Choroid plexus epithelial cell (primary cell): Measurements from ENCODE around the gene PIGQ.

ENCODE experiments used
- DNase-seq: peaks from one replicate; pipeline ENCODE4 v3.0.0-alpha.2; 2010; ENCODE audit warnings: low read depth
- H3K4me3 ChIP-seq: 2 replicates; pipeline ENCODE4 v1.5.1; 2011; ENCODE audit warnings: low read depth, mild to moderate bottlenecking, control low read depth, low read length, moderate library complexity
- CTCF ChIP-seq: conservative IDR thresholded peaks from 2 replicates; pipeline ENCODE4 v1.5.1; 2011; ENCODE audit warnings: low read depth, mild to moderate bottlenecking, control low read depth, inconsistent platforms, low read length, moderate library complexity

The PIGQ gene

GRCh38 chr16:569445-570254 lies at the start of gene PIGQ:
PIGQ (plus strand) TSS chr16:569968; CDS start chr16:574075, 4,107 bp downstream.
- DNase-seq = peak; percentile 45
- peak within 1 kb of the TSS; percentile 69 for H3K4me3 ChIP-seq
- no peak for TF ChIP-seq CTCF

- DNase-seq = no peak
- H3K4me3 ChIP-seq = no peak overlapping the region
- no peak for TF ChIP-seq CTCF
Measured at GRCh38 chr16:520847-521246, 48.9 kb upstream of the PIGQ start.

- TF ChIP-seq CTCF = peak; percentile 31
- H3K4me3 ChIP-seq = no peak overlapping the region
- no peak for DNase-seq
Measured at GRCh38 chr16:521381-522210, 48.2 kb upstream of the PIGQ start.

- no peak for TF ChIP-seq CTCF
- no peak overlapping the region for H3K4me3 ChIP-seq
- no peak for DNase-seq
Measured at GRCh38 chr16:522320-523096, 47.3 kb upstream of the PIGQ start.

- TF ChIP-seq CTCF = no peak
- no peak for DNase-seq
- no peak overlapping the region for H3K4me3 ChIP-seq
Measured at GRCh38 chr16:523097-523741, 46.5 kb upstream of the PIGQ start.

GRCh38 chr16:524274-525040 lies 45.3 kb upstream of the PIGQ start:
- no peak for DNase-seq
- no peak for TF ChIP-seq CTCF
- no peak overlapping the region for H3K4me3 ChIP-seq
